ENCODE measurements around the gene CLDN17. TPM values are rescaled to one million over a fixed set of nuclear protein-coding genes. Genes with fewer than 3 reads are reported as not detected.

Gene CLDN17
- total and polyA plus RNA-seq, 2 of the 4 experiments (the other 2 are of a cell fraction) = not detected

- Histone ChIP-seq H3K27me3 (ENCODE audit: control insufficient read depth, insufficient read depth, low read length) (no peaks in the 10 kb centered on the region), H3K23ac (ENCODE audit: low read depth, low read length) (no peak overlapping the region)
Measured at GRCh38 chr21:30116479-30116878, 50.1 kb downstream of the CLDN17 start.

More at GRCh38 chr21:30116479-30116878, 50.1 kb downstream of the CLDN17 start:
- CTCF ChIA-PET = no interaction called here
- Histone ChIP-seq H3K18ac (ENCODE audit: low read depth, low read length) (no peak overlapping the region), H3K79me1 (ENCODE audit: low read depth in 1 of 2, low read length in 2 of 2) (no peaks in the 10 kb centered on the region), H3K9me1 (ENCODE audit: insufficient read depth, low read length) (no peaks in the 10 kb centered on the region), H3K27ac (ENCODE audit: insufficient read depth, low read length) (no peak overlapping the region), H2BK15ac (ENCODE audit: low read depth, low read length) (no peak overlapping the region), H3K9me3 (ENCODE audit: control insufficient read depth, insufficient read depth, low read length) (peaks cover 2% of the 10 kb centered on the region; the same call in 1 of the 2 replicates), H3K14ac (replicated peaks; ENCODE audit: low read depth, low read length) (no peak overlapping the region), H2BK20ac (ENCODE audit: low read depth, low read length) (no peak overlapping the region), H3K4me1 (ENCODE audit: control insufficient read depth, insufficient read depth, low read length) (no peaks in the 10 kb centered on the region), H3K4me2 (ENCODE audit: low read depth, low read length) (no peak overlapping the region), H3K9ac (ENCODE audit: low read depth, low read length) (no peak overlapping the region), H3K56ac (ENCODE audit: extremely low read depth, insufficient read depth, low read length) (no peak overlapping the region), H2BK5ac (ENCODE audit: low read depth, low read length, poor library complexity, severe bottlenecking) (no peak overlapping the region), H2AK5ac (ENCODE audit: low read depth, low read length) (no peak overlapping the region), H4K20me1 (ENCODE audit: insufficient read depth, low read length) (no peaks in the 10 kb centered on the region), H4K8ac (ENCODE audit: low read depth in 2 of 2, low read length in 2 of 2) (no peak overlapping the region), H3K4me3 (ENCODE audit: insufficient read depth, low read depth, low read length) (no peak overlapping the region), H2AK9ac (replicated peaks; ENCODE audit: low read depth, low read length, poor library complexity) (no peak overlapping the region), H3K4ac (ENCODE audit: low read depth, low read length) (no peak overlapping the region), H4K5ac (ENCODE audit: low read depth, low read length) (no peak overlapping the region), H4K91ac (ENCODE audit: insufficient read depth, low read depth, low read length) (no peak overlapping the region), H3K36me3 (ENCODE audit: control insufficient read depth, insufficient read depth, low read length) (no peaks in the 10 kb centered on the region), H2AFZ (replicated peaks; ENCODE audit: low read length, poor library complexity) (no peak overlapping the region), H2BK120ac (ENCODE audit: low read depth, low read length) (no peak overlapping the region)
- BruUV-seq (replicated peaks) = no TSS peak
- DNase-seq (no peak), ATAC-seq (ENCODE audit: low read depth) (no peak)
- intact Hi-C loops (cut with micrococcal nuclease) (no loop called here), in situ Hi-C loops (cut with MboI; ENCODE audit: low sequenced_read_pairs) (no loop called here), dilution Hi-C loops (cut with HindIII; ENCODE audit: low sequenced_read_pairs, unreplicated experiment) (no loop called here)
- no CpG with 5 or more reads among the region's 3 CpGs for WGBS, 2 experiments (ENCODE audit: extremely low coverage in 2 of 2, insufficient read length in 1 of 2)
- peak; percentile 95 for TF ChIP-seq MAFK (IDR thresholded peaks at IDR 0.05; ENCODE audit: low read depth, low read length)
- TF ChIP-seq CHD1 (IDR thresholded peaks at IDR 0.05; ENCODE audit: low read depth, low read length) = no peak
- POLR2A ChIA-PET (ENCODE audit: unreplicated experiment) = no interaction called here

Other genes with a start within 250 kb of the CLDN17 start
- gene GRIK1, start 226.8 kb downstream of the CLDN17 start, total RNA-seq (2012; rRNA removed) = not detected in 2 replicates
- not detected in 2 replicates for gene GRIK1, start 226.8 kb downstream of the CLDN17 start, polyA plus RNA-seq (2012; rRNA removed)
- not detected in 2 replicates for gene CLDN8, start 49.3 kb upstream of the CLDN17 start, total RNA-seq (2012; rRNA removed)
- gene CLDN8, start 49.3 kb upstream of the CLDN17 start, polyA plus RNA-seq (2012; rRNA removed) = not detected in 2 replicates
- gene KRTAP24-1, start 116.1 kb upstream of the CLDN17 start, total RNA-seq (2012; rRNA removed) = not detected in 2 replicates
- gene KRTAP24-1, start 116.1 kb upstream of the CLDN17 start, polyA plus RNA-seq (2012; rRNA removed) = not detected in 2 replicates
- gene KRTAP25-1, start 122.7 kb upstream of the CLDN17 start, total RNA-seq (2012; rRNA removed) = not detected in 2 replicates
- gene KRTAP25-1, start 122.7 kb upstream of the CLDN17 start, polyA plus RNA-seq (2012; rRNA removed) = not detected in 2 replicates
- not detected in 2 replicates for gene KRTAP26-1, start 153.5 kb upstream of the CLDN17 start, total RNA-seq (2012; rRNA removed)
- gene KRTAP26-1, start 153.5 kb upstream of the CLDN17 start, polyA plus RNA-seq (2012; rRNA removed) = not detected in 2 replicates
- gene KRTAP27-1, start 170.9 kb upstream of the CLDN17 start, total RNA-seq (2012; rRNA removed) = not detected in 2 replicates
- not detected in 2 replicates for gene KRTAP27-1, start 170.9 kb upstream of the CLDN17 start, polyA plus RNA-seq (2012; rRNA removed)
- gene KRTAP23-1, start 181.8 kb upstream of the CLDN17 start, total RNA-seq (2012; rRNA removed) = not detected in 2 replicates
- not detected in 2 replicates for gene KRTAP23-1, start 181.8 kb upstream of the CLDN17 start, polyA plus RNA-seq (2012; rRNA removed)
- not detected in 2 replicates for gene KRTAP13-2, start 205.5 kb upstream of the CLDN17 start, total RNA-seq (2012; rRNA removed)
- gene KRTAP13-2, start 205.5 kb upstream of the CLDN17 start, polyA plus RNA-seq (2012; rRNA removed) = not detected in 2 replicates
- gene KRTAP13-1, start 229.2 kb upstream of the CLDN17 start, total RNA-seq (2012; rRNA removed) = not detected in 2 replicates
- not detected in 2 replicates for gene KRTAP13-1, start 229.2 kb upstream of the CLDN17 start, polyA plus RNA-seq (2012; rRNA removed)